ENCODE data around the gene ELAC2. TPM values are rescaled to one million over a fixed set of nuclear protein-coding genes. Genes with fewer than 3 reads are reported as not detected.

ELAC2 gene
- total and polyA plus RNA-seq, 7 donors = 30.8 to 64.1 (median 51.6) TPM

- DNase-seq = no peak
- no peaks in the 10 kb centered on the region for H3K9me3 ChIP-seq
- no peaks in the 10 kb centered on the region for H3K36me3 ChIP-seq (ENCODE audit: insufficient read depth in 1 of 2, low read depth in 1 of 2)
- intact Hi-C loops (cut with DNase I) = no loop called here
- H3K4me3 ChIP-seq = no peak overlapping the region
- peaks cover 6% of the 10 kb centered on the region for H3K4me1 ChIP-seq
- 53 to 58% (median 57%) methylated on average over 13 of the region's 13 CpGs for WGBS, 3 donors
- peaks cover 0 to 6% (median 3%) of the 10 kb centered on the region in 3 donors for H3K27me3 ChIP-seq (ENCODE audit: insufficient read depth in 3 of 3, low read length in 2 of 3)
- H3K27ac ChIP-seq = no peak overlapping the region
- TF ChIP-seq, protein P1, sequence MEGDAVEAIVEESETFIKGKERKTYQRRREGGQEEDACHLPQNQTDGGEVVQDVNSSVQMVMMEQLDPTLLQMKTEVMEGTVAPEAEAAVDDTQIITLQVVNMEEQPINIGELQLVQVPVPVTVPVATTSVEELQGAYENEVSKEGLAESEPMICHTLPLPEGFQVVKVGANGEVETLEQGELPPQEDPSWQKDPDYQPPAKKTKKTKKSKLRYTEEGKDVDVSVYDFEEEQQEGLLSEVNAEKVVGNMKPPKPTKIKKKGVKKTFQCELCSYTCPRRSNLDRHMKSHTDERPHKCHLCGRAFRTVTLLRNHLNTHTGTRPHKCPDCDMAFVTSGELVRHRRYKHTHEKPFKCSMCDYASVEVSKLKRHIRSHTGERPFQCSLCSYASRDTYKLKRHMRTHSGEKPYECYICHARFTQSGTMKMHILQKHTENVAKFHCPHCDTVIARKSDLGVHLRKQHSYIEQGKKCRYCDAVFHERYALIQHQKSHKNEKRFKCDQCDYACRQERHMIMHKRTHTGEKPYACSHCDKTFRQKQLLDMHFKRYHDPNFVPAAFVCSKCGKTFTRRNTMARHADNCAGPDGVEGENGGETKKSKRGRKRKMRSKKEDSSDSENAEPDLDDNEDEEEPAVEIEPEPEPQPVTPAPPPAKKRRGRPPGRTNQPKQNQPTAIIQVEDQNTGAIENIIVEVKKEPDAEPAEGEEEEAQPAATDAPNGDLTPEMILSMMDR (IDR thresholded peaks at IDR 0.05) = no peak
- no peak for ATAC-seq
Measured at GRCh38 chr17:12977008-12977751, 40.6 kb downstream of the ELAC2 start.

DNA sequence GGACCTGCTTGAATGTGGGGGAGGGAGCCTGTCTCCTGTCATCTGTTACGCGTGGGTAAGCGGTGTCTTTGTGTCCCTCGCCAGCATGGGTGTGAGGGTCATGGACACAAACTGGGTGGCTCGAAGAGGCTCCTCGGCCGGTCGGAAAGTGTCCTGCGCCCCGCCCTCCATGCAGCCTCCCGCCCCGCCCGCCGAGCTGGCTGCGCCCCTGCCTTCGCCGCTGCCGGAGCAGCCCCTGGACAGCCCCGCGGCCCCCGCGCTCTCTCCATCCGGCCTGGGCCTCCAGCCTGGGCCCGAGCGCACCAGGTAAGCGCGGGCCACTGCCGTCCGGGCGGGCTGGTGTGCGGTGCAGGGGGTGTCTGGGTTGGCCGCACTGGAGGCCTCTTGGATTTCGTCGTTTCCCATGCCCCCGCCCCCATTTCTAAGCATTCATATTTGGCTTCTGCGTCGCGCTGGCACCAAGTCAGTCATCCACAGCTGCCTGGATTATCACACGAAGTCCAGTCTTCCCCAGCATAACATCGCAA is 43.8 kb downstream of the ELAC2 start:
- TF ChIP-seq, protein P1 (IDR thresholded peaks at IDR 0.05) = no peak
- ATAC-seq = peak in 3 of 4 donors; percentile 28 to 62 (median 29)
- DNase-seq = no peak
- Histone ChIP-seq H3K27me3 (ENCODE audit: insufficient read depth in 3 of 3, low read length in 2 of 3) (peaks cover 0 to 13% (median 3%) of the 10 kb centered on the region in 3 donors), H3K27ac (no peak overlapping the region), H3K4me1 (peaks cover 6% of the 10 kb centered on the region), H3K9me3 (no peaks in the 10 kb centered on the region), H3K36me3 (ENCODE audit: insufficient read depth in 1 of 2, low read depth in 1 of 2) (no peaks in the 10 kb centered on the region), H3K4me3 (peak overlapping the region; percentile 53)
- WGBS, 3 donors = 1 to 2% (median 1%) methylated on average over 36 to 40 of the region's 40 CpGs
- intact Hi-C loops (cut with DNase I) = no loop called here

DNA sequence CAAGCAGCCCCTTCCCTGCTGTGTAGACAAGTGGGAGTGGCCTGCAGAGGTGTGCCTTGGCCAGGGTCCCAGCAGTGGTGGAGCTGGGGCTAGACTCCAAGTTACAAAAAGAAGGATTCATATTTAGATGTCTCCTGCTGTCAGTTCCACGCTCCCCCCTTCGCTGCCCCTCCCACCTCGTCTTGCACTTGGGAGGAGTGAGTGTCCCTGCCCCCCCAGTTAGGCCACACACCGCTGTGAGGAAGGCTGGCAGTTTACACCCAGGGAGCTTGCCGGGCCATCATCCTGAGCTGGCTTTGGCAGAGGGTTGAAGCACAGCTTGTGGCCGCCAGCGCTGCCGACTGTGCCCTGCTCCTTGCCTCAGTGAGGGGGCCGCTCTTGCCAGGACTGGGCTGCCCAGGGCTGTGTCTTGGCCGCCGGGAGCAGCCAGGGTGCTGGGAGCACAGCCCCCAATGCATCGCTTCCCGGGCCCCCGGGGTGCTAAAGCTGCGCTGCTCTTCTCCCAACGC is 44.3 kb downstream of the ELAC2 start:
- intact Hi-C loops (cut with DNase I) = no loop called here
- 2 to 4% (median 3%) methylated on average over 16 of the region's 16 CpGs for WGBS, 3 donors
- TF ChIP-seq, protein P1 (IDR thresholded peaks at IDR 0.05) = no peak
- H3K9me3 ChIP-seq = no peaks in the 10 kb centered on the region
- no peak for DNase-seq
- H3K36me3 ChIP-seq (ENCODE audit: insufficient read depth in 1 of 2, low read depth in 1 of 2) = no peaks in the 10 kb centered on the region
- peak overlapping the region; percentile 53 for H3K4me3 ChIP-seq
- ATAC-seq = peak in 3 of 4 donors; percentile 31 to 40 (median 40)
- peaks cover 0 to 13% (median 3%) of the 10 kb centered on the region in 3 donors for H3K27me3 ChIP-seq (ENCODE audit: insufficient read depth in 3 of 3, low read length in 2 of 3)
- H3K27ac ChIP-seq = no peak overlapping the region
- peaks cover 6% of the 10 kb centered on the region for H3K4me1 ChIP-seq

DNA sequence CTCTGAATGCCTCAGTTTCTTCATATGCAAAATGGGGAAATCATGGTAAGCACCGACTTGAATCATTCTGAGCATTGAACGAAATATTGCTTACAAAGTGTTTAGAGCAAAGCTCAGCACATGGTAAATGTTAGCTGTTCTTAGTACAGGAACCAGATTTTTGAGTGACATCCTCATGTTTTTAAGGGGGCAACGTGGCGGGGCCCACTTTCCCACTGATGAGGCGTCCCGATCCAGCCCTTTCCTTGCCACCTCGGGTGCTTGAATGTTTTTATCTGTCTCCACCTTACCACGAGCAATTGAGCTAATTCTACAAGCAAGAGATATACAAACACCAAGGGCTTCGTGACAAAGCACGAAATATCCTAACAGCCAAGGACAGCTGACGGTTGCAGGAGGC is 49.9 kb downstream of the ELAC2 start:
- no peaks in the 10 kb centered on the region for H3K36me3 ChIP-seq (ENCODE audit: insufficient read depth in 1 of 2, low read depth in 1 of 2)
- TF ChIP-seq, protein P1 (IDR thresholded peaks at IDR 0.05) = no peak
- ATAC-seq (no peak), DNase-seq (no peak)
- intact Hi-C loops (cut with DNase I) = no loop called here
- H3K4me3 ChIP-seq = no peak overlapping the region
- WGBS, 3 donors = 67 to 79% (median 74%) methylated on average over 11 of the region's 11 CpGs
- H3K9me3 ChIP-seq = no peaks in the 10 kb centered on the region
- H3K27me3 ChIP-seq (ENCODE audit: insufficient read depth in 3 of 3, low read length in 2 of 3) = peaks cover 0 to 6% (median 0%) of the 10 kb centered on the region in 3 donors
- H3K27ac ChIP-seq = no peak overlapping the region
- no peaks in the 10 kb centered on the region for H3K4me1 ChIP-seq

Measured in psoas muscle (tissue), 8 donors.